HG02943 (cell line): ENCODE results near the gene CX3CR1.

Experiments
- ATAC-seq: cut with Tn5 transposase; IDR thresholded peaks from one replicate; pipeline ENCODE4 v1.9.1; 2021; ENCODE audit warnings: mild to moderate bottlenecking, low read depth, moderate library complexity; ENCODE audit not compliant: unreplicated experiment

Gene CX3CR1

GRCh38 chr3:39294446-39295183, 14.8 kb upstream of the CX3CR1 start:
- no peak for ATAC-seq

GRCh38 chr3:39292961-39293360, 13.1 kb upstream of the CX3CR1 start:
- ATAC-seq, result no peak

DNA sequence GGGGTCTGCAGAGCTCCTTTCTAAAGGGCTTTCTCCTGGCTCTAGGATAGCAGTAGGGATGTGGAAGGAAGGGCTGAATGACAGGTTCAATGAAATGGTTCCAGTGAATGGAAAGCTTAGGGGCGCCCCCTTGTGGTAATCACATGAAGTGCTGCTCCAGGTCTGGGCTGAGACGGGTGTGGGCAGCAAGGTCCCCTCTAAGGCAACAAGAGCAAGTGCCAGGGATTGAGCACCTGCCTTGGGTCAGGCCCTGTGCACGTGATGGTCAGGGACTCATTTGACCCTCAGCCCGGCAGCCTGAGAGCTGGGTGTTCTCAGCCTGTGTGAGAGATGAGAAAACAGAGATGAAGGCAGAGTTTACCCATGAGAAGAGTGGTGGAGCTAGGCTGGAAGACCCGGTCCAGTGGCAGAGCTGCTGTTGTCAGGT, 12.1 kb upstream of the CX3CR1 start:
- ATAC-seq, result no peak

DNA sequence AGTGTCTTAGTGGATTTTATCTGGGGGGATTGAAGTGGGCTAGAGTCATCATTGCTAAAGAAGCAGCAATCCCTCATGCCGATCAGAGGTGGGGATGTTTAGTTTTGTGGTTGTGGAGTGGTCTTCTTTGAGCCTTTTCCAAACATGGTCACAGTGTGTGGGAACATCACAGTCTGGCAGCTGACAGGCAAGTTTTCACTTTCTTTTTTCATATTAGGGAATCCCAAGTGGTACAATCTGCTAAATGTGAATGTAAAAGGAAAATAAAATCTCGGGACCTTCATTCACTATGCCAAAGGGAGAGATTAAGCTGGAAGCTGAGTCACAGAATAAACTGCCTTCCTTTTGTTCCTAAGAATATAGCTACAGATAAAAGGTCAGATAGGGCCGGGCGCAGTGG, 10.4 kb upstream of the CX3CR1 start:
- ATAC-seq, result no peak

- ATAC-seq, result no peak
Observed at GRCh38 chr3:39289107-39289506, 9.3 kb upstream of the CX3CR1 start.

- peak; percentile 93 for ATAC-seq
Observed at GRCh38 chr3:39288300-39288808, 8.5 kb upstream of the CX3CR1 start.

GRCh38 chr3:39287216-39288164, 7.7 kb upstream of the CX3CR1 start:
- ATAC-seq, result no peak

DNA sequence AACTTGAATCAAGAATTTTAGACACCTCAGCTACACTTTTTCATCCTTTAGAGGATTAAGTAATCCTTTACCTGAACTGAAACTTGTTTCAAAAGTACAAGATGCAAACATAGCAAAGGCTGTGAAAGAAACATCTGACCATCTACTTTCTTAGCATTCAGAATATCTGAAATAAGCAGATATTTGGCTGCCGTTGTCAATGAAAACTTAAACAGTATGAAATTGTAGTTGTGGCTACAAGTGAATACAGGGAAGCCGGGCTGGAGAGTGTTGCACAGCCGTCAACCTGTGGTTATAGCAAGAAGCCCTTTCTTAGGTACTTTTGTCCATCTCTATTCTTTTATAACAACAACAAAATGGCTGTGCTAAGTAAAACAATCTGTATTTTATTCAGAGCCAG, 6.9 kb upstream of the CX3CR1 start:
- no peak for ATAC-seq

DNA sequence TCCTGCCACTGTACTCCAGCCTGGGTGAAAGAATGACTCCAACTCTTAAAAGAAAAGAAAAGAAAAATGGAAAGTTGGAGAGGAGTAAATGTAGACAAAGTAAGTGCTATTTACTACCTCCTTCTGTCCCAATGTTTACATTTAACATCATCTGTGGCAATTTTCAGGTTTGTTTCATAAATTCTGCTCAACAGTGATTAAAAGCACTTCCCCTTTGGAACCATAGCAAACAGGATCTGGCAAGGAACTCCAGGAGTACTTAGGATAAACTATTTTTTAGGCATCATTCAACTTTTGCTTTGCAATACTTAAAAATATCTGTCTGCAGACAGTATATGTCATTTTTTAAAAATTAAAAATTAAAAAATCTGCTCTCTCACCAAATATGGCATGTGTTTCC, 5.5 kb upstream of the CX3CR1 start:
- no peak for ATAC-seq

- no peak for ATAC-seq
Observed at GRCh38 chr3:39284457-39284881, 4.6 kb upstream of the CX3CR1 start.

DNA sequence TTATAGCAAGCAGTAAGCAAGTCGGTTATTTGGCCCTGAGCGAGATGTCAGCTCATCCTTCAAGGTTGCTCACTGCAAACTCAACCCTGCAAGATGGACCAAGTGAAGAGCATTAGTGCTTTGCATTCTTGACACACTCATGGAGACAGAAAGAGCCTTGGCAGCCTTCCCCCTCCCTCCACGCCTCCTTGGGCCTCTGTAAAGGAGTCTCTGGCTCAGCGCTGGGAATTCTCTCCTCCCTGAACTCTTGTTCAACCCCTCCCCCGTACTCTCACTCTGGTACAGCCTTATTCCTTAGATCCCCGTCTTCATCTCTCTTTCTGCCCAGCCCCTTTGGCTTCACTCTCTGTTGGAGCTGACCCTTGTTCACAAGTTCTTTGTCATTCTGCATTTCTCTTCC, 2.2 kb upstream of the CX3CR1 start:
- ATAC-seq, result no peak

DNA sequence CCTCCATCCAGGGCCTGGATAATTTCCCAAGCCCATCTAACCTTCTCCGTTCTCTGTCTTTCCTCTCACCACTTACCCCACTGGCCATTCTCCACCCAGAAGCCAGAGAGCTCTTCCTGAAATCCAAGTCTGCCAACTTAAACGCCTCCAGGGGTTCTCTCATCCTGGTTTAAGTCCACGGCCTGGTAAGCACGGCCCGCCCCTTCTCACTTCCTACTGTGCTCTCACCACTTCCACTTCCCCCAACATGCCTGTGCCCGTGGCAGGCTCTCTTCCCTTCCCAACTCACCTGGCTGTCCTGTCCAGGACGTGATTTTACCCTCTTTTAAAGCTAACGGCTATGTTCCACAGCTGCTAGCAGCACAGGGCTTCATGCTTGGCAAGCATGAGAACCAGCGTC, 1.7 kb upstream of the CX3CR1 start:
- no peak for ATAC-seq

DNA sequence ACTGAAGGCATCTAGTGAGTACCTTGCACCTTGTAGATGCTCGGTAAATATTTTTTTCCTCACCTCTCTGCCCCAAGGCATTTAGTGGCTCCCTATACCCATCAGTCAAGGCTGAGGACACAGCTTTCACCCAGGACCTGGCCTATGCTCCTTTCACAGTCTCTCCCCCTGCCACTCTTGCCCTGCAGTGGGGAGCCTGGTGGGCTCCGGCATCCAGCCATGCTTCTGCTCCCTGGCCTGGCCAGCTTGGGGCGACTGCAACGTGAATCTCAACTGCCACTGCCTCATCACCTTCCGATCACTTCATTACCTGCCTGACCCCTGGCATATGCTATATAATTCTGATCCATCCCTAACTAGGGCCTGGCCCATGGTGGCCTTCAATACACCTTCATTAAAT, 735 bp upstream of the CX3CR1 start:
- no peak for ATAC-seq

- no peak for ATAC-seq
Observed at GRCh38 chr3:39278616-39278935, 1.3 kb downstream of the CX3CR1 start.

GRCh38 chr3:39277893-39278615, 1.8 kb downstream of the CX3CR1 start:
- no peak for ATAC-seq

DNA sequence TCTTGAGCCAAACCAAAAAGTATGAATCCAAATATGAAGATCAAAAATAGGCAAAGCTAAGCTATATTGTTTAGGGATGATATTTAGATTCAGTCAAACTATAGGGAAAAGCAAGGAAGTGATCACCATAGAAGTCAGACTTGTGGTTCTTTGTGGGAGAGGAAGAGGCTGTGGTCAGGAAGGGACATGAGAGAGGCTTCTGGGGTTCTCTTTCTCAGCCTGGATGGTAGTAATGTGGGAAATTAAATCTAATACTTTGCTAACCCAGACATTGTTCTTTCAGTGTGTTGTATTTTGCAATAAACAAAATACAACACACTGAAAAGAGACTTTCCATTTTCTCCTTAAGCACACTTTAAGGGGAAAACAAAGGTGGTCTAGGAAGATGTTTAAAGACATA, 3.1 kb downstream of the CX3CR1 start:
- ATAC-seq, result no peak

DNA sequence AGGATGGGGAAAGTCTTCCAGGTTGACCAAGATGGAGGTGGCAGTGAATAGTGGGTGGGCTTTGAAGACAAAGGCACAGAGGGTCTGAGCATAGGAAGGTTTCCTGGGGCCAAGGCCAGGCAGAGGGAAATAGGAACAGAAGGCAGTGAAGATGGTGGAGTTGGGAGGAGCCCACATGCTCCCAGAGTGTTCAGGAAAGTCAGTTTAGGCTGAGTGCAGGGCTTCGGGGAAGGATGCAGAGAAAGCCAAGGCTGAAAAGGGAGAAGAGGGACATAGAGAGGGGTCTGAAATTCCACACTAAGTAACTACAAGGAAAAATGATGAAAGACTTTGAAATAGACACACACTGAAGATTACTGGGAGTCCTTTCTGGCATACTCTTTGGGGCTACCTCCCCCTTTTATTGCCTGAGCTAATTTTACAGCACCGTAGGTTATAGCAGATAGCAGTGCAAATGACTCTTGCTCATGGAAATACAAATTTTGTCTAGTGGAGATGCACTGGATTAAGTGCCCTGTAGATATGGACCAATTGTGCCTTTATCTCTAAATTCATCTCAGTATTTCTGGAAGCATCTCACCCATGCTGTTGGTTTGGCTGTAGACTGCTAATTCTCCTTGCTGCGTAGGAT, 3.8 kb downstream of the CX3CR1 start:
- no peak for ATAC-seq

DNA sequence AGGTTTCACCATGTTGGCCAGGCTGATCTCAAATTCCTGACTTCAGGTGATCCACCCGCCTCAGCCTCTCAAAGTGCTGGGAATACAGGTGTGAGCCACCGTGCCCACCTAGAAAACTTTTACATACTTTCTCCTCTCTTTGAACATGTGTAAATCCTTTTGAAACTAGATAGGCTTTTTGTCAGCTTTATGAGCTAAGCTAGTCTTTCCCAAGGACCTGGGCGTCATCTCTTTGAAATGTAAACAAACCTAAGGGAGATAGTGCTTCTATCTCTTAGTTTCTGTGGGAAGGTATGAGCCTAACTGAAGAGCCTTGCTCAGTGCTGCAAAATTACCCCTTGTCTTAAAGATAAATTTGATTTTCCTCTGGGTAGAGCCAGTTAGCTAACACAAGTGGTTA, 4.8 kb downstream of the CX3CR1 start:
- no peak for ATAC-seq

DNA sequence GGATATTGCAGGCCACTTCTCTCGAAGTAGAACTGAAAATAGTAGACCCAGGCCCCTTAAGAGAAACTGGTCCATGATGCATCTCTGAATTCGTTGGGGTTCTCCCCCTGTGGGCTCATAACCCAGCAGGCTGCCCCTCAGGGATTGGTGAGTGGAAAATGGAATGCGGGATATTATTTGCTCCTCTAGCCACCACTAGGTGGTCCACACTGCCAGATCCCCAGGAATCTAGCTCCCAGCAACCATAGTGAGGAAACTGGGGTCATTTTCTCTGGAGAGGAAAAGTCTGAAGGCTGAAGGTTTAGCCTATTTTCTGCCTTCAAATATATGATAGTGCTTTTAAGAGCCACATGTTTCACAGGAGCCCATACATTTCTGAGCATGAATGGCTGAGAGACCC, 6.7 kb downstream of the CX3CR1 start:
- no peak for ATAC-seq

- ATAC-seq, result no peak
Observed at GRCh38 chr3:39272191-39272590, 7.6 kb downstream of the CX3CR1 start.
